DMS 273 treated with DMSO at 0.1 percent for 48 hours (cell line): ENCODE measurements around the gene ZSCAN18.

Source experiments
- DNase-seq: peaks from one replicate; lab custom pipeline; 2025; lab: John Stamatoyannopoulos, UW

The ZSCAN18 gene

GRCh38 chr19:58086825-58087710 is 11.0 kb downstream of the ZSCAN18 start:
- DNase-seq = no peak

DNA sequence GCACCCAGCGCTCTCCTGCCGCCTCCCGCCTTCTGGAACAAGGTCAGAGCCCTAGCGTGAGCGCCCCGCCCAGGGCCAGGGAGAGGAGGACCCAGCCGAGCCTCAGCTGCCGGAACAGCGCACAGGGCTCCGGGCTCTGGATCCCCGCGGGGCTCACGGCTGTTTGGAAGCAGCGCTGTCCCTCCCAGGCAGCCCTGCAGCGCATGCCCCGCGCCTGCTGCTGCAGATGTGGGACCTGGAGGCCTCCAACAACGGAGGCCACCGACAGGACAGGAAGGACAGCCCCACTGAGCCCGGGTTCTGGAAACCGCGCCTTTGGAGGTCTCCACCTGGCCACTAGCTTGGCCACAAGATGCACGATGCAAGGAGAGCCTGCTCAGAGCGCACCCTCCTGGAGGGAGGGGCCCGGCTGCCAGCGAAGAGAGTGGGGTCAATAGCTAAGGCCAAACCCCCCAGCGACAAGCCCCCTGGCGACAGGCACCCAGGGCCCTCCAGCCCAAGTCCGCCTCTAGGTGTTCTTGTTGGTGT is 12.6 kb downstream of the ZSCAN18 start:
- no peak for DNase-seq

DNA sequence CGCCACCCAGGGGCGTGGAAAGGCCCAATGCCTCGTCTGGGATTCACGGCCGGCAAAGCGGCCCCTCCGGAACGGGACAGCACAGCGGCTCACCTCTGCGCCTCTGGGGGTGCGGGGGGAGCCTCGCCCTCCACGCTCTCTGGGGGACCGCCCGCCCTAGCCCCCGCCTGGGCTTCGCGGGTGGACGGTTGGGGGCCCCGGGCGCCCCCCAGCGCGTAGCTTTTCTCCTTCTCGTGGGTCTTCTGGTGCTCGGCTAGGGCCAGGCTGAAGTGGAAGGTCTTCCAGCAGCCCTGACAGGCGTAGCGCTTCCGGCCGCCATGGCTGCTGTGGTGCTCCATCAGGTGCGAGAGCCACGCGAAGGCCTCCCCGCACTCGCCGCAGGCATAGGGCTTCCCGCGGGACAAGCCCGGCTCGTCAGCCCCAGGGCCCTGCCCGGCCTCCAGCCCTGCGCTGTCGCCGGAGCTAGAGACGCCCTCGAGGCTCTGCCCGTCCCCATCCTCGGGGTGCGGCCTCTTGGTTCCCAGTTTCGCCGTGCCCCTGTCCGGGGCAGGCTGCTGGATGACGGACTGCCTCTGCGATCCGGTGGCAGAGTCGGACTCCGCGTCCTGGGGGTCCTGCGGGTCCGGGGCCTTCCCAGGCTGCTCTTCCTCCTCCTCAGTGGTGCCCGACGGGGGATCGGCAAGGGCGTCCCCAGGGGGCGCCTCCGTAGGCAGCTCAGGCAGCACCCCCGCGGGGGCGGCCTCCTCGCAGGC is 13.3 kb downstream of the ZSCAN18 start:
- no peak for DNase-seq

DNA sequence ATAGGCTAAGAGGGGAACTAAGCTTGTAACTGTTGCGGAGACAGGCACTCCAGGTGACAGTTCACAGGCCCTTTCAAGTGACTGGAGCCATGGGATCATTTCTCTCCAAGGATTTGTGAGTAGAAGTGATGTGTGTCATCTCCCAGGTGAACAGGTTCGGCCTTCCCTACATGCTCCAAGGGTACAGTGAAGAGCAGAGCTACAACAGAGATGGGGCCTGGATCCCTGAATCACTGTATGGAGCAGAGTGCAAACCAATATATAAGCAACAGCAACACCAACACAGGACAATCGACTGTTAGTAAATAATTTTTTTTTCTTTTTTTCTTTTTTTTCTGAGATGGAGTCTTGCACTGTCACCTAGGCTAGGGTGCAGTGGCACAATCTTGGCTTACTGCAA is 15.0 kb downstream of the ZSCAN18 start:
- no peak for DNase-seq

DNA sequence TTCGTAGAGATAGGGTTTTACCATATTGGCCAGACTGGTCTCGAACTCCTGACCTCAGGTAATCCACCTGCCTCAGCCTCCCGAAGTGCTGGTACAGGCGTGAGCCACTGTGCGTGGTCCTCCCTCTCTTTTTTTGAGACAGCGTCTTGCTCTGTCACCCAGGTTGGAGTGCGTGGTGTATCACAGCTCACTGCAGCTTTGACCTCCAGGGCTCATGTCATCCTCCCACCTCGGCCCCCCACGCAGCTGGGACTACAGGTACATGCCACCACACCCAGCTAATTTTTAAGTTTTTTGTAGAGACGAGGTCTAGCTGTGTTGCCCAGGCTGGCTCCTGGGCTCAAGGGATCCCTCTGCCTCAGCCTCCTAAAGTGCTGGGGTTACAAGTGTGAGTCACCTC is 18.2 kb downstream of the ZSCAN18 start:
- no peak for DNase-seq

GRCh38 chr19:58067240-58067912 is 30.7 kb downstream of the ZSCAN18 start:
- no peak for DNase-seq

DNA sequence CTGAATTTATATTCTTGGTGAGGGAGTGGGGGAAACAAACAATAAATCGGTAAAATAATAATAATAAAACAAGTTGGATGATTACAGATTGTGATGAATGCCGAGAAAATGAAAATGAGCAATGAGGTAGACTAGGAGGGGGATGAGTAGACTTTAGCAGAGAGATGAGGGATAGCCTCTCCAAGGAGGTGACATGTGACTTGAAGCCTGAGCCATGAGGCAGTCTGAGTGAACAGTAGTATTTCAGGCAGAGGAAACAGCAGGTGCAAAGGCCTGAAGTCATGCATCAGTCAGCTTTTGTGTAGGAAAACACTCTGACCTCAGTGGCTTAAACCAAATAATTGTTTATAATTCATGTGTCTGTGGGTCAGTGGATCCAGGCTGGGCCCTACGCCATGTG is 34.3 kb downstream of the ZSCAN18 start:
- DNase-seq = no peak

DNA sequence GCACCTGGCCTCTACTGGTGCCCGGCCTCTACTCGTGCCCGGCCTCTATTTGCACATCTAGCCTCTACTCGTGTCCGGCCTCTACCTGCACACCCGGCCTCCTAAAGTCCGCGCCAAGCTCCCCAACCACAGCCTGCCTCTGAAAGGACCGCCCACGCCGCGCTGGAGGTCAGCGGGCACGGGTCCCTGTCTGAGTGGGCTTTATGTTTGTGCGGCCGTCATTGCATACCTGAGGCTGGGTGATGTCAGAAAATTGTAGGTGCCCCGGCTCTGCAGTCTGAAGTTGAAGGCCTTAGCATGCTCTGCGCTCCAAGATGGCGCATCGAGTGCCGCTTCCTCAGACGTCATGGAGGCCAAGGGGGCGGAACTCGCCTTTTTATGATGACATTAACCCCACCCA is 37.8 kb downstream of the ZSCAN18 start:
- no peak for DNase-seq

DNA sequence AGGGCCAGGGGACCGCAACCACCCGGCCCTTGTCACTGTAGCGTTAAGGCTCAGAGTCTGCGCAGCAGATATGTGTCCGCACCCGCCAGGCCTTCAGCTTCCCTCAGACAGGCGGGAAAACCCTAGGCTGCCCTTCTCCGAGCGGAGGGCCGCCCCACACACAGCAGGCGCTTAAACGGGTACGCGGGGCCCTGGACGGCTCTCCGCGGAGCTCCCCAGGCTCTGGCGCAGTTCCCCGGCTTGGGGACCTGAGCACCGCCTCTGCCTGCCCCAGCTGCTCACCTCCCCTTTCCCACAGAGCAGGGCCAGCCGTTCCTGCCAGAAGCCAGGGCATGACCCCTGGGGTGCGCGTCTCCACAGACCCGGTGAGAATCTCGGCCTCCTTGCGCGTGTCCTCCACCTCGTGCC is 38.4 kb downstream of the ZSCAN18 start:
- no peak for DNase-seq

GRCh38 chr19:58059003-58059670 is 38.9 kb downstream of the ZSCAN18 start, which contains the start of gene ZNF135:
Gene ZNF135 (plus strand): TSS chr19:58059282. CDS start chr19:58060003, 721 bp downstream.
- peak; percentile 73 for DNase-seq

GRCh38 chr19:58058467-58058866 is 39.6 kb downstream of the ZSCAN18 start:
- DNase-seq = no peak

DNA sequence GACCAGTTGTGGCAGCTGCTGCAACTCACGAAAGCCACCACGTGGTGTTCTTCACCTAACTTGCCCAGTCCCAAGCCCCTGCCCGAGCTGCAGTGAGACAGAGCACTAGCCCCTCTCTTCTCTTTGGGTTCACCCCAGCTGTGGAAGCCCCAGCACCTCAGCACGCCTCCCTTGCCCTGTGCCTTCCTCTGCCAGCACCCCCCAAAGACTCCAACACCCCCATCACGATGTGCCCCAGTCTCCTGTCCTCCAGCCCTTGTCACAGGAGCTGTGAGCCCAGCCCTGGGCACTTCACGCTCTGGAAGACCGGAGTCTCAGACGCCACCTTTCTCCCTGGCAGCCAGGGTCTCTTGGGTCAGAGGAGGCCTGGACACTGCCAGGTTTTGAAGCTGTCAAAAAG is 41.2 kb downstream of the ZSCAN18 start:
- DNase-seq = no peak

- no peak for DNase-seq
Measured at GRCh38 chr19:58056261-58056660, 41.8 kb downstream of the ZSCAN18 start.

- DNase-seq = no peak
Measured at GRCh38 chr19:58054901-58055874, 42.8 kb downstream of the ZSCAN18 start.

GRCh38 chr19:58053480-58054156 is 44.4 kb downstream of the ZSCAN18 start:
- DNase-seq = no peak

DNA sequence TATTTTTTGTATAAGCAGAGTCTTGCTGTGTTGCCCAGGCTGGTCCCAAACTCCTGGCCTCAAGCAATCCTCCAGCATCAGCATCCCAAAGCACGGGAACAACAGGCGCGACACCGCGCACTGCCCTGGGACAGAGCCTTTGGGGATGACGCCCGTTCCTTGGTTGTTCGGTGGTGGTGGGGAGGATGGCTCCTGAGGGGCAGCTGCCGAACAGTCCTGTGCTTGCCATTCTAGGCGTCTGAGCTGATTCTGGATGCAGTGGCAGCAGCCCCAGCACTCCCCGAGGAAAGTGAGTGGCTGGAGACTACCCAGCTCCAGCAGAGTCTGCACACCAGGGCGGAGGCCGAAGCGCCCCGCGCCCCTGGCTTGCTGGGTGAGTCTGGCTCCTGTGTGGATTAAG is 45.8 kb downstream of the ZSCAN18 start:
- DNase-seq = no peak

DNA sequence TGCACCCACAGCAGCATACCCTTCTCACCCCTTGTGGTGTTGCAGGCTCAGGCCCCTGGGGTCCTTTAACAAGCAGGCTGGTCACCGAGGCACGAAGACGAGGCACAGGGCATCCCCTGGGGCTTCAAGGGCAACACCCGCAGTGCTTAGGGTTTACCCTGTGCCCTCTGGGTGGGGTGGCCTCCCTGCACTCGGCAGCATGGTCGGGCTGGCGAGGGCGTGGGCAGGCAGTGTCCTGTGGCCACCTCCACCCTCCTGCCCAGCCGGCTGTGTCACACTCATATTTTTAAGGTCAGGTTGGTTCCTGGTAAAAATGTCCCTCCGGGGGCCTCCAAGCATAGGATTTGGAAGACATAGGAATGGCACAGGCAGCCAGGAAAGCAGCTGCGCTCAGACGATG is 50.4 kb downstream of the ZSCAN18 start:
- DNase-seq = no peak

DNA sequence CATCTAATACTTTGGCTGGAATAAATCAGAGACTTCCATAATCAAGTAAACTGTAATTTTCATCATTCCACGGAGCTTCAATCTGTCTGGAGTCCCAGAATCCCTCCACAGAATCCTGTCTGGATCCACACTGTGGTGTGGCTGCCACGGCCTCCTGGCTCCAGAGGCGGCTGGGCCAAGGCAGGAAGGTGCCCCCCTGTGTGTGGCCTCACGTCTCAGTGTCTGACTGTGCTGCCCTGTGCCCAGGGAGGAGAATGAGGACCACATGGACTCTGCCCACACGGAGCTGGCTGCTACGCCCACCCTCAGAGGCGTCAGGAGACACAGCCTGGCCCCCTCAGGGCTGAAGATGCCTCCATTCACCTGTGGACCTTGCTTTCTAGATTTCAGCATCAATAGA is 51.2 kb downstream of the ZSCAN18 start:
- DNase-seq = no peak

GRCh38 chr19:58045411-58046050 is 52.5 kb downstream of the ZSCAN18 start:
- DNase-seq = no peak

DNA sequence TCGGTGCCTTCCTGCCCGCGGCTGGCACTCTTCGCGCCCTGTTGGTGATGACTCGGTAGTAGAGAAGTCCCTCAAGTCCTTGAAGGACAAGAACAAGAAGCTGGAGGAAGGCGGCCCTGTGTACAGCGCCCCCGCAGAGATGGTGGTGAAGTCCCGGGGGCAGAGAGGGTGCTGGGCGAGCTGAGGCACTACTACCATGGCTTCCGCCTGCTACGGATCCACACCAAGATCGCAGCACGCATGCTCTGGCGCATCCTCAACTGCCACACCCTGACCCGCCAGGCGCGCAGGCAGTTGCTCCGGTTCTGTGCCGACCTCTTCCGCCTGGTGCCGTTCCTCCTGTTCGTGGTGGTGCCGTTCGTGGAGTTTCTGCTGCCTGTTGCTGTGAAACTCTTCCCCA is 53.1 kb downstream of the ZSCAN18 start:
- DNase-seq = no peak
